Hepatocyte (in vitro differentiated cells): Measurements from ENCODE around the gene SHROOM3.

ENCODE experiments used
- EZH2 ChIP-seq: fragments of 200-600 bp; sonication (generic); IDR thresholded peaks from 2 replicates; pipeline ENCODE4 v1.6.1; 2016; ENCODE audit warnings: antibody characterized with exemption, mild to moderate bottlenecking, borderline replicate concordance
- EZH2phosphoT487 ChIP-seq: fragments of 200-600 bp; sonication (generic); IDR thresholded peaks from one replicate; pipeline ENCODE4 v1.6.1; 2018; ENCODE audit warnings: antibody characterized with exemption, mild to moderate bottlenecking, low read depth, moderate library complexity; ENCODE audit not compliant: unreplicated experiment, severe bottlenecking
- TF ChIP-seq, protein P1 (sequence below): fragments of 200-600 bp; sonication (generic); IDR thresholded peaks from 2 replicates; pipeline ENCODE4 v1.5.1; 2016; ENCODE audit warnings: antibody characterized with exemption, mild to moderate bottlenecking; ENCODE audit not compliant: poor library complexity

DNA sequence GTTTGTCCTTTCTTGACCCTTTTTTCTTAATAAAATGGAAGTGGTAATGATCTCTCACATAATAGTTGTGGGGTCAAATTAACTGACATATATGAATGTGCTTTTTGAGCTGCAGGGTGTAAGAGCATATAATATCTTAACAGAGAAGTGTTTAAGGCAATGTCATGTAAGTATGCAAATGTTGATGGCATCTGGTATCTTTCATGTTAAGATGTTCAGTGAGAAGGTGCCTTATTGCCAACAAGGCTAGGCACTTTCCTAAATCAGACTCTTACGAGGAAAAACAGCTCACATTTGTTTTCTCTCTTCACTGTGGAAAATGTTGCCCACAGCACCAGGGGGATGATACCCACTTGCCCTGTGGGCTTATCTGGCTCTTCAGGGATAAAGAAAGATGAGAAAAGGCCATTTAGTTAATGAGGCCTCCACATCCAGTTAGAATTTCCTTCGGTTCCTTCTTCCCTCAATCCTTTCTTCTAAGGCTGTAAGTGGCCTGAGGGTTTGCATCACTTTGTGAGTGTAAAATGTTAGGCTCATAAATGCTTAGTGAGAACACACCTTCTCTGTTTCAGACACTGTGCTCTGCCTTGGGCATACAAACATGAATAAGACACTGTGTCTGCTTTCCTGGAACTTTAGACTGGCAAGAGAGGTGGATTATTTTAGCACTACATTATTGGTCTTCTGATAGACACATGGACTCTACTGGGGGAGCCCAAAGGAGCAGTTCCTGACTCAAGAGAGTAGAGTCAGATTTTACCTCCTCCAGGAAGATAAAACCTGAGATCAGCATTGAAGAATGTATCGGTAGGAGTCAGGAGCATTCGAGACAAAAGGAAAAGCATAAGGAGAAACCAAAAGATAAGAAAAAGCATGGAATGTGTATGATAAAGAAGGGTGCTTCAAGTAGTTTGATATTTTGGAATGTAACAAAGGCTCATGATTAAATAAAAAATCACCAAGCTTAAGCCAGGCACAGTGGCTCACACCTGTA, 327.4 kb downstream of the SHROOM3 start:
- no peak for TF ChIP-seq EZH2
- TF ChIP-seq, protein P1, sequence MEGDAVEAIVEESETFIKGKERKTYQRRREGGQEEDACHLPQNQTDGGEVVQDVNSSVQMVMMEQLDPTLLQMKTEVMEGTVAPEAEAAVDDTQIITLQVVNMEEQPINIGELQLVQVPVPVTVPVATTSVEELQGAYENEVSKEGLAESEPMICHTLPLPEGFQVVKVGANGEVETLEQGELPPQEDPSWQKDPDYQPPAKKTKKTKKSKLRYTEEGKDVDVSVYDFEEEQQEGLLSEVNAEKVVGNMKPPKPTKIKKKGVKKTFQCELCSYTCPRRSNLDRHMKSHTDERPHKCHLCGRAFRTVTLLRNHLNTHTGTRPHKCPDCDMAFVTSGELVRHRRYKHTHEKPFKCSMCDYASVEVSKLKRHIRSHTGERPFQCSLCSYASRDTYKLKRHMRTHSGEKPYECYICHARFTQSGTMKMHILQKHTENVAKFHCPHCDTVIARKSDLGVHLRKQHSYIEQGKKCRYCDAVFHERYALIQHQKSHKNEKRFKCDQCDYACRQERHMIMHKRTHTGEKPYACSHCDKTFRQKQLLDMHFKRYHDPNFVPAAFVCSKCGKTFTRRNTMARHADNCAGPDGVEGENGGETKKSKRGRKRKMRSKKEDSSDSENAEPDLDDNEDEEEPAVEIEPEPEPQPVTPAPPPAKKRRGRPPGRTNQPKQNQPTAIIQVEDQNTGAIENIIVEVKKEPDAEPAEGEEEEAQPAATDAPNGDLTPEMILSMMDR = no peak
- no peak for TF ChIP-seq EZH2phosphoT487
